ENCODE measurements around the gene SCEL. TPM values are rescaled to one million over a fixed set of nuclear protein-coding genes. Genes with fewer than 3 reads are reported as not detected.

Gene SCEL
- total and polyA plus RNA-seq, 2 experiments from 2014 or later: not detected

- Histone ChIP-seq H3K4me3 (no peak overlapping the region), H2AFZ (no peak overlapping the region), H3F3A (replicated peaks; ENCODE audit: low read depth) (no peaks in the 10 kb centered on the region), H3K27me3 (ENCODE audit: insufficient read depth) (no peaks in the 10 kb centered on the region), H3K4me2 (no peak overlapping the region), H3K4me1 (ENCODE audit: insufficient read depth) (no peaks in the 10 kb centered on the region), H3K9me2 (ENCODE audit: insufficient read depth) (no peaks in the 10 kb centered on the region), H3K79me2 (replicated peaks; ENCODE audit: insufficient read depth) (no peaks in the 10 kb centered on the region), H4K20me1 (replicated peaks; ENCODE audit: insufficient read depth) (no peaks in the 10 kb centered on the region), H3K36me3 (ENCODE audit: insufficient read depth) (no peaks in the 10 kb centered on the region), H3K27ac (ENCODE audit: low read depth) (no peak overlapping the region)
- H3K27ac Mint-ChIP-seq: no peak overlapping the region
- DNase-seq (ENCODE audit: low spot score): no peak
- ATAC-seq: no peak
- TF ChIP-seq NANOG (IDR thresholded peaks at IDR 0.05; ENCODE audit: borderline replicate concordance): no peak
- TF ChIP-seq CREB1 (CRISPR knock-in tag; IDR thresholded peaks at IDR 0.05; ENCODE audit: low read depth): no peak
- TF ChIP-seq STAT1 (IDR thresholded peaks at IDR 0.05; ENCODE audit: unreplicated experiment): no peak
- no peak for TF ChIP-seq REST (IDR thresholded peaks at IDR 0.05; ENCODE audit: unreplicated experiment)
- no peak for TF ChIP-seq ZNF331 (CRISPR knock-in tag; IDR thresholded peaks at IDR 0.05; ENCODE audit: low read depth)
- TF ChIP-seq EZH2phosphoT487 (IDR thresholded peaks at IDR 0.05; ENCODE audit: unreplicated experiment): no peak
- no peak for TF ChIP-seq ETS1 (IDR thresholded peaks at IDR 0.05)
- no peaks in the 10 kb centered on the region for H3K36me3 Mint-ChIP-seq (ENCODE audit: low read depth)
- no peak overlapping the region for H3K4me3 Mint-ChIP-seq
- peaks cover 3% of the 10 kb centered on the region; the same call in 2 of the 3 replicates for H3K4me1 Mint-ChIP-seq
- H3K9me3 Mint-ChIP-seq: no peaks in the 10 kb centered on the region
- H3K27me3 Mint-ChIP-seq (ENCODE audit: insufficient read depth, low read depth, poor library complexity): no peaks in the 10 kb centered on the region
These were observed 65.2 kb downstream of the SCEL start for GRCh38 chr13:77600701-77601100.

GRCh38 chr13:77611068-77611467 is 75.6 kb downstream of the SCEL start:
- H3K4me3 ChIP-seq: no peak overlapping the region
- H4K20me1 ChIP-seq (replicated peaks; ENCODE audit: insufficient read depth): no peaks in the 10 kb centered on the region
- H3K9me3 Mint-ChIP-seq: no peaks in the 10 kb centered on the region
- peaks cover 3% of the 10 kb centered on the region; the same call in 1 of the 3 replicates for H3K4me1 Mint-ChIP-seq
- no peaks in the 10 kb centered on the region for H3K36me3 Mint-ChIP-seq (ENCODE audit: low read depth)
- no peaks in the 10 kb centered on the region for H3K79me2 ChIP-seq (replicated peaks; ENCODE audit: insufficient read depth)
- no peaks in the 10 kb centered on the region for H3F3A ChIP-seq (replicated peaks; ENCODE audit: low read depth)
- ATAC-seq: no peak
- H3K27me3 ChIP-seq (ENCODE audit: insufficient read depth): no peaks in the 10 kb centered on the region
- no peak for DNase-seq (ENCODE audit: low spot score)
- H3K4me1 ChIP-seq (ENCODE audit: insufficient read depth): no peaks in the 10 kb centered on the region
- H3K27me3 Mint-ChIP-seq (ENCODE audit: insufficient read depth, low read depth, poor library complexity): no peaks in the 10 kb centered on the region
- no peak overlapping the region for H3K4me2 ChIP-seq
- H3K4me3 Mint-ChIP-seq: no peak overlapping the region
- no peaks in the 10 kb centered on the region for H3K36me3 ChIP-seq (ENCODE audit: insufficient read depth)
- 0 out of 2 replicates have a peak overlapping the region, but pooled peaks have one; percentile 2 for H2AFZ ChIP-seq
- no peak overlapping the region for H3K27ac Mint-ChIP-seq
- H3K27ac ChIP-seq (ENCODE audit: low read depth): no peak overlapping the region
- no peaks in the 10 kb centered on the region for H3K9me2 ChIP-seq (ENCODE audit: insufficient read depth)
- TF ChIP-seq REST (IDR thresholded peaks at IDR 0.05; ENCODE audit: unreplicated experiment) (no peak), ETS1 (IDR thresholded peaks at IDR 0.05) (no peak), POLR2AphosphoS5 (IDR thresholded peaks at IDR 0.05; ENCODE audit: low read depth) (no peak), STAT1 (IDR thresholded peaks at IDR 0.05; ENCODE audit: unreplicated experiment) (no peak), NANOG (IDR thresholded peaks at IDR 0.05; ENCODE audit: borderline replicate concordance) (no peak), ZNF114 (CRISPR knock-in tag; IDR thresholded peaks at IDR 0.05) (no peak), ZNF331 (CRISPR knock-in tag; IDR thresholded peaks at IDR 0.05; ENCODE audit: low read depth) (no peak), CTCF (conservative IDR thresholded peaks at IDR 0.05; ENCODE audit: low read depth in 2 of 2) (no peak), EZH2phosphoT487 (IDR thresholded peaks at IDR 0.05; ENCODE audit: unreplicated experiment) (no peak), CREB1 (CRISPR knock-in tag; IDR thresholded peaks at IDR 0.05; ENCODE audit: low read depth) (no peak), EZH2 (IDR thresholded peaks at IDR 0.05; ENCODE audit: low read depth, unreplicated experiment) (no peak)
